ENCODE measurements around the gene EGLN3. TPM values are rescaled to one million over a fixed set of nuclear protein-coding genes. Genes with fewer than 3 reads are reported as not detected.

The EGLN3 gene
- total RNA-seq, 1 experiment from 2014 or later = 20.0 TPM

GRCh38 chr14:33900706-33901105 is 50.2 kb downstream of the EGLN3 start (continued):
- TF ChIP-seq AFF4 (CRISPR knock-in tag; IDR thresholded peaks at IDR 0.05; ENCODE audit: borderline replicate concordance) = no peak
- no peak for TF ChIP-seq E2F1 (CRISPR knock-in tag; IDR thresholded peaks at IDR 0.05)
- no peak for TF ChIP-seq MYBL2 (CRISPR knock-in tag; IDR thresholded peaks at IDR 0.05)
- no peak for TF ChIP-seq ZNF138 (CRISPR knock-in tag; conservative IDR thresholded peaks at IDR 0.05)
- TF ChIP-seq GRHL2 (CRISPR knock-in tag; IDR thresholded peaks at IDR 0.05; ENCODE audit: insufficient replicate concordance, severe bottlenecking) = no peak
- no peak for TF ChIP-seq CBFB (CRISPR knock-in tag; IDR thresholded peaks at IDR 0.05; ENCODE audit: low read depth)
- no peak for TF ChIP-seq ZBTB43 (CRISPR knock-in tag; IDR thresholded peaks at IDR 0.05)
- TF ChIP-seq ATF3 (CRISPR knock-in tag; conservative IDR thresholded peaks at IDR 0.05) = no peak
- TF ChIP-seq PREB (CRISPR knock-in tag; IDR thresholded peaks at IDR 0.05; ENCODE audit: borderline replicate concordance) = no peak
- TF ChIP-seq RORB (CRISPR knock-in tag; IDR thresholded peaks at IDR 0.05) = no peak
- TF ChIP-seq ZNF232 (CRISPR knock-in tag; IDR thresholded peaks at IDR 0.05) = no peak

GRCh38 chr14:33899723-33900341 is 51.0 kb downstream of the EGLN3 start:
- Mint-ChIP-seq H3K4me1 (no peaks in the 10 kb centered on the region), H3K27ac (no peak overlapping the region), H3K27me3 (ENCODE audit: low read depth) (no peaks in the 10 kb centered on the region), H3K9me3 (peaks cover 8% of the 10 kb centered on the region), H3K4me3 (no peak overlapping the region), H3K36me3 (peaks cover 5% of the 10 kb centered on the region)
- ChIA-PET POLR2A (no interaction called here), CTCF (interaction anchor here (0.7 to 1.2 kb wide), 2 partner anchors 51 to 199 kb away, joined by 3 to 4 read pairs; no protein-coding TSS in a partner anchor)
- no peak for TF ChIP-seq ZBTB43 (CRISPR knock-in tag; IDR thresholded peaks at IDR 0.05)
- TF ChIP-seq GABPB1 (CRISPR knock-in tag; IDR thresholded peaks at IDR 0.05) = peak; percentile 55
- no peak for TF ChIP-seq ERG (CRISPR knock-in tag; IDR thresholded peaks at IDR 0.05)
- no peak for TF ChIP-seq ZSCAN18 (CRISPR knock-in tag; IDR thresholded peaks at IDR 0.05)
- TF ChIP-seq MLX (CRISPR knock-in tag; IDR thresholded peaks at IDR 0.05) = no peak
- ATAC-seq (no peak), DNase-seq (ENCODE audit: low spot score) (no peak)
